GM21717 (cell line): Measurements from ENCODE around the gene NPS.

ENCODE experiments used
- ATAC-seq: cut with Tn5 transposase; IDR thresholded peaks from one replicate; pipeline ENCODE4 v1.9.1; 2021; ENCODE audit warnings: mild to moderate bottlenecking, moderate library complexity; ENCODE audit not compliant: unreplicated experiment

The NPS gene

GRCh38 chr10:127549009-127549408 lies at the start of gene NPS:
TSS of gene NPS (plus strand) at chr10:127549309. CDS start at chr10:127549369, 60 bp downstream.
- no peak for ATAC-seq

DNA sequence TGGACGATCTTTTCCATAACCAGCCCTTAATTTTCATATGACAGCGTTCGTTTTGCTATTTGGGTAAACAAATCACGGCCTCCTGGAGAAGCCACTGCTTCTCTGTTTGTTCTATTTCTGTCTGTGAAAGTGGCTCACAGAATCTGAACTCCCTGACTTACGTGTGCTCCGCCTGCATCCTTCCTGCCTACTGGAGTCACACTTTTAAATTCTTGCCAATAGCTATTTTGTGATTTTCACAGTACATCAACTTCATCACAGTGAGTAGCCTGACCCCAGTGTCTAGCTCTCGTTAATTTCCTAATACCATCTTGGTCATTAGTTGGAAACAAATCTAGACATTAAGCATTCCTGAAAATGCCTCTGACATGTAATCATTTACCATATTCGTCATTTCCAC lies 49.0 kb upstream of the NPS start:
- no peak for ATAC-seq

- ATAC-seq: no peak
Measured at GRCh38 chr10:127506094-127506493, 43.0 kb upstream of the NPS start.

DNA sequence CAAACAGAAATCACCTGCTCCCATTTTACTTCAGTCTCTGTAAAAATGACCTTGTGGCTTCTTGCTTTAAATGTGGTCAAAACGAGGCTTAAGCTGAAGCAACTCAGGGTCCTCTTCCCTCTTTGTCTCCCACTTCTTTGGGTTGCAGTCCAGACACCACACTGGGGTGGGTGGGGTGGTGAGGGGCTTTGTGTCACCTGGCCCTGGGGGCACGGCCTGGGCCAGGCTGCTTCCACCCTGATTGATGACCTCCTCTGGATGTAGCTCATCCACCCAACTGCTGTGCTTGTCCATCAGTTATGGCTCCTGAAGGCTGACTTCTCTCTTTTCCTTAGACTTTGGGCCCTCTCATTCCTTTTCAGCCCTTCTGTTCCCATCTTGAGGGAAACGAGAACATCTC lies 26.8 kb upstream of the NPS start:
- no peak for ATAC-seq

DNA sequence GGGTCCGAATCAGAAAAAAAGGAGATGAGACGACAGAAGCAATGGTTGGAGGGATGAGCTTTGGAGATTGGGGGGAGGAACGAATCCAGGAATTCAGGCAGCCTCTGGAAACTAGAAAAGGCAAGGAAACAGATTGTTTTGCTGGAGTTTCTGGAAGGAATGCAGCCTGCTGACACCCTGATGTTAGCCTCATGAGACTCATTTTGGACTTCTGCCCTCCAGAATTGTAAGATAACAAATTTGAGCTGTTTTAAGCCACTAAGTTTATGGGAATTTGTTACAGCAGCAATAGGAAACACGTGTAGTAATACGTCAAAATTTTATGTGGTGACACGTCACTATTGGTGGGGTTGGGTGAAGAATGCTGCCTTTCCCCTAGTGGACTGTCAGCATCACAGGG lies 25.6 kb upstream of the NPS start:
- no peak for ATAC-seq

- ATAC-seq: no peak
Measured at GRCh38 chr10:127524229-127524628, 24.9 kb upstream of the NPS start.

GRCh38 chr10:127524908-127525665 lies 24.0 kb upstream of the NPS start:
- ATAC-seq: no peak

- ATAC-seq: no peak
Measured at GRCh38 chr10:127525686-127526085, 23.4 kb upstream of the NPS start.

- ATAC-seq: no peak
Measured at GRCh38 chr10:127526161-127526560, 22.9 kb upstream of the NPS start.

GRCh38 chr10:127527320-127527719 lies 21.8 kb upstream of the NPS start:
- ATAC-seq: no peak

GRCh38 chr10:127527891-127528290 lies 21.2 kb upstream of the NPS start:
- ATAC-seq: no peak

- ATAC-seq: no peak
Measured at GRCh38 chr10:127532193-127532592, 16.9 kb upstream of the NPS start.

DNA sequence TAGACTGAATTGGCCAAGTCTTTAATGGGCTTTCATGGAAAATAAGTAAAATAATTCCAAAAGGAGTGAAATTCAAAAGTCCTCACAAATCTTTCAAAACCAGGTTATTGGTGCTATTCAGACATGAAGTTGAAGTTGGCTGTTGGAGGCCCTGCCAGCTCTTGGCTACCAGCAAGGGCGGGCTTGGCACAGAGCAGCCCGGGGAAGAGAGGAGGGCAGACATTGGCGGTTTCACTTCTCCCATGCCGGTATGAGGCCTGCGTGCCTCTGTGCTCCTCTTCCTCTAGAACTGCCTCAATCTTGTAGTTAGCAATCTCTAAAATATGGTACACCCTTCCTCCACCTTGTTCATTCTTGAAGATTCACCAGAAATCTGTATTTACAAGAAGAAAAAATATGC lies 16.4 kb upstream of the NPS start:
- ATAC-seq: no peak

DNA sequence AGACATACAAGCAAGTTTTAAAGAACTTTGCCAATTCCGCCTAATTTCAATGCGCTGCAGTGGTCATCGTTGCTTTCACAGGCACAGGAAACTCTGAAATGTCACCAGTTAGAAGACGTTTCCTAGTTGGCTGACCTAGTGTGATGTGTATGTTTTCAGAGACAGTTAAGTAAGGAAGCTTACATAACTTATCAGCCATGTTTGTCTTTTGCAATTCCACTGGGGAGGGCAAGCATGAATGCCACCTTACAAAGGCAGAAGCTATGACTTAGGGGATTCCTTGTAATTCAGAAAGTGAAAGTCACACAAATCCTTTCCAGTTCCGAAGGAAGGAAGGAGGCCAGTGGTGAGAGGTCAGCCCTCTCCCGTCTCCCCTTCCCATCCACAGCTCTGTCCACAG lies 15.0 kb upstream of the NPS start:
- no peak for ATAC-seq

GRCh38 chr10:127534496-127534895 lies 14.6 kb upstream of the NPS start:
- ATAC-seq: no peak

DNA sequence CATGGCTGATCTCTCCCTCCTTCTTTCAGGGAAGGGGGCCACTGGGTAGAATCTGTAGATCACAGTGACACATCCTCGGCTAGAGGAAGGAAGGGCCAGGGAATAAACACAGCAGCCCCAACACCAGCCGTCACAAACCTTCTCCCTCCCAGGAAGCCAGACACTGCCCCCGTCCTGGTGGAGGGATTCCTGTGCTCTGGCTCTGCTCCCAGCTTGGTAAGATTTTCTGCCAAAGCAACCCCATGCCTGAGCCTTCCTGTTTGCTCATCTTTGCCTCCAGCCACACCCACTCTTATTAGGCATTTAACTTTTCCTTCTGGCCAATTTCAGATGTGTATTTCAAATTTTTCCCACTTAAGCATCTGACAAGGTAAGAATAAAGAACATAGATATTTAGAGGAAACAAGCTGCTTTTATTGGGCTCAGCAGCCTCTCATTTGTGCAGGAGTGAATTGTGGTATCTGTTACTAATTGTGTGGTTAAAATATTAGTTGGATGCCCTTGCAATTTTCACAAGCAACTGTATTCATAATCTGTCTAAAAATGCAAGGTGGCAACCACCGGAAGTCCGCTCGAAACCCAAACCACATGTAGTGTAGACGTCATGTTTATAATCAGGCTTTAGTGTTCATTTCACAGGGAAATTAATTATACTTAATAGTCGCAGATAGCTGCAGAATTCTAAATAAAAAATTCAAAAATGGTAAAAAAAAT lies 13.2 kb upstream of the NPS start:
- ATAC-seq: no peak

DNA sequence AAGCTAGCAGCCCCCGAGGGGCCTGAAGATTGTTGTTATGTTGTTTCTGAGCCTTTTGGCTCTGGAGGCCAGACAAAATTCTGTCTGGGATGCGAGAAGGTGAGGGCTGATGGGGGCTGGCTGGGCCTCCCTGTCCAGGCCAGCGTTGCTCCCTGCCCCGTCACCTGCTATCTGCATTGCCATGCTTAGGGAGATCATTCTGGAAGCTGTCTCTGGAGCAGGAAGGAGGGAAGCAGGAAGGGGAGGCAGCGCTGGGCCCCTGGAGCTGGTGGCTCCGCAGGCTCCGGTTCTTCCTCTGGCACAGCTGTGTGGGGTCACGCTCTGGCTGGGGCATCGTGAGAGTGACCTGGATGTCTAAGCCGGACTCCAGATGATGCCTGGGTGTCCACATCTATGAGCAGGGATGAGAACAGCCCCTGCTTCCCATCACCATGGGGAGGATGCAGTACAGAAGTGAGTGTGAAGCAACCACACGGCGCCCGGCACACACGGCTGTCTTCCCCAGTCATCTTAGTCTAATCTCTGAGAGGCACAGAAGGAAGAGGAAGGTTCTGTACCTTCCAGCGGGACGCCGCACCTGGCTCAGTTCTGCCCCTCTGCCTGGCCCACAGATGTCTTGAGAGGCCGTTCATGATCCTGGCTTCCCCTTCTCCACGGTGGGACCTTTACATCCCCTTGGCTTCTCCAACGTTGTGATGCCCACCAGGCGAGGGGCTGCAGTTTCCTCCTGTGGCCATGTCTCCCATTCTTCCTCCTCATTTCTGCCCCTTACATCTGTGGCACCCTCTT lies 11.9 kb upstream of the NPS start:
- ATAC-seq: no peak

DNA sequence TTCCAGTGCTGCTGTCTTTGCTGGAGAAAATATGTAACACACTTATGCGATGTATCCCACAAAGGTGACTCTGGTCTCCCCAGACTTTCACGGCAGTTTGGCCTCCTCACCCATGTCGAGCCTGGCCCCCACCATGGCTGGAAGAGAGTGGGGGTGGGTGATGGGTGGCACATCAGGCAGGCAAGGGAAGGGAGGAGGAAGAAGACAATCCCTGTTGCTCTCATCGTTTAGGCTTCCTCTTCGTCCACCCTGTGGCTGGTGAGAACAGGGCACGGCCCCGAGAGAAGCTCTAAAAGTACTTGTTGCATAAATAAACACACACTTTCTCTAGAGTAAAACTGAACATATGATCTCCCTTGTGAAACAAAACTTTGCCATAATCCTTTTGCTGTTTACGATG lies 11.2 kb upstream of the NPS start:
- no peak for ATAC-seq

DNA sequence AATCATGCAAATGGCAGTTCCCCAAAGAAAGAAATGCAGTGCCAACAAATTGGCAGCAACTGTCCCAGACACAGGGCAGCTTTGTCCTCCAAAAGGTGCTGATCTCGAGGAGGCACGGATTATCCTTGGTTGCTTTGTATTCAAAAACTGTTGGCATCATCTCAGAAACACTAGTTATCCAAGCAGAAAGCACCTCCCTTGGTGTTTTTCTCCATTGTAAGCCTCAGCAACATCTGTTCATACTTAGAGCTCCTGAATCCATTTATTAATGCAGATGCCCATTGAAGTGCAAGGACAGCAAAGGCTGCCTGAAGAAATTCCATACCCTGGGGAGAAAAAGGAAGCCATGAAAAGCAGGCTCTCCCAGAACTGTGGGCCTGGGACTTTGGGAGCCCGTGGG lies 1.1 kb upstream of the NPS start:
- ATAC-seq: no peak

GRCh38 chr10:127550861-127551260 lies 1.8 kb downstream of the NPS start:
- no peak for ATAC-seq

- ATAC-seq: no peak
Measured at GRCh38 chr10:127552446-127552845, 3.3 kb downstream of the NPS start.

- ATAC-seq: no peak
Measured at GRCh38 chr10:127553417-127553816, 4.3 kb downstream of the NPS start.
